ENCODE data around the gene SYT9.
"Not testable (repeated sequence)": the region's sequence is repeated elsewhere in the genome, so short reads cannot be mapped to it uniquely, and the experiment has no call there.

The SYT9 gene

DNA sequence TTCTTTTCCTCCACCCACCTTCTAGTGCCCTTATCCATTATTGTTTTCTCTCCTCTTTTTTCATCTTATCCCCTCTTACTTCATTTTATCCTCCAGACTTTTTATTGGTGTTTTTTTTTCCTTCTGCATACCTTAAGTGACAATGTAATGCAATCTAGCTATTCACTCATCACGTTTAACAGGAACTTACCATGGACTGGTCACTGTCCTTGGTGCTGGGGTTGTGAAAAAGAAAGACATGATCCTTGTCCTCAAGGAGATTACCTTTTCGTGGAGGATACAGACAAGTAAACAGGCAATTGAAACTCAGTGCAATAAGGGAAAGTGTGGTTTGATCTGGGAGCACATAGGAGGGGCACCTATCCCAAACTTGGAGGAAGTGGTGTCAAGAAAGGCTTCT lies 20.7 kb downstream of the SYT9 start:
- no peak for DNase-seq (ENCODE audit: low read depth)

- no peak for DNase-seq (ENCODE audit: low read depth)
Measured at GRCh38 chr11:7275133-7275532, 23.4 kb downstream of the SYT9 start.

DNA sequence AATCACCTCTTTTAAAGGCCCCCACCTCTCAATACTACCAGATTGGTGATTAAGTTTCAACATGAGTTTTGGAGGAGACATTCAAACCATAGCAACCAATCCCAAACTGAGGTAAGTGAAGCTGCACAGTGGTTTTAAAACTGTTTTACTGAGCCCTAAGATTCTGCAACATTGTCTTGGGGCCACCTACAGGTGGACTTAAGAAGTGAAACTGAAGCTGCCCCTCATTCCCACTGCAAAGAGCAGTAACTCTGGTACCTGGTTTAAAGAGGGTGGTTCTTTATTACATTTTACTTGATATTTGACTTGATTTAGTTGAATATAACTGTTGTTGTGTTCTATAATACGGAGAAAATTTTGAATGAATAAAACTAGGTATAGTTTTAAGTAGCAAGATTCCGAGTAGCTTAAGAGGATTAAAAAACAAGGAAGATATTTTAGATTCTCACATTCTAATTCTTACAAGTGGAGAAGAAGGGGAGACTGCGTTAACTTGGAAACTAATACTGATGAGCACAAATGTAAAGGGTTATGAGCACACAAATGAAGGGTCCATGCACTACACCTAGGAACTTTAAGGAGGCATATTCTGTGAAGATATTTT lies 26.7 kb downstream of the SYT9 start:
- DNase-seq (ENCODE audit: low read depth), result no peak

- no peak for DNase-seq (ENCODE audit: low read depth)
Measured at GRCh38 chr11:7279676-7280075, 28.0 kb downstream of the SYT9 start.

DNA sequence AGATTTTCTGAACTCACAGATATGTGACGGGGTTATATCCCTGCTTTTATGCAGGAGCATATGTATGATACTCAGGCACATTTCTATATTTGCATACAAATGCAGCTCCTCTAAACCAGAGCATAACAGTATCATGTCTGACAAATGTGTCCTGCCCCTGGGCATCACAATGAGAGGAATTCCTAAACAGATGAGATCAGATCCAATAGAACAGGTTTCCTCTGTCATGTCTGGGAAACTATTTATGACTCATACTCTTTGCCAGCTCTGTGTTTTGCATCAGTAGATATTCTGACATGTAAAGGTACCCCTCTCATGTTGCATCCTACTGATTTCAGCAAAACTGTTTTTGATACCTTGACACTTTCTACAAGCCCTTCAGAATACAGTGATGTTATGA lies 29.4 kb downstream of the SYT9 start:
- no peak for DNase-seq (ENCODE audit: low read depth)

GRCh38 chr11:7281809-7282208 lies 30.1 kb downstream of the SYT9 start:
- no peak for DNase-seq (ENCODE audit: low read depth)

DNA sequence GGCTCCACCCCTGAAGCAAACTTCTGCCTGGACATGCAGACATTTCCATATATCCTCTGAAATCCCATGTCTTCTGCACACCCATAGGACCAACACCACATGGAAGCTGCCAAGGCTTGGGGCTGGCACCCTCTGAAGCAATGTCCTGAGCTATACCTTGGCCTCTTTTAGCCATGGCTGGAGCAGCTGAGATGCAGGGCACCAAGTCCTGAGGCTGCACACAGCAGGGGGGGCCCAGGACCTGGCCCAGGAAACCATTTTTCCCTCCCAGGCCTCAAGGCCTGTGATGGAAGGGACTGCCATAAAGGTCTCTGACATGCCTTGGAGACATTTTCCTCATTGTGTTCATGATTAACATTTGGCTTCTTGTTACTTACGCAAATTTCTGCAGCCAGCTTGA lies 34.5 kb downstream of the SYT9 start:
- no peak for DNase-seq (ENCODE audit: low read depth)

DNA sequence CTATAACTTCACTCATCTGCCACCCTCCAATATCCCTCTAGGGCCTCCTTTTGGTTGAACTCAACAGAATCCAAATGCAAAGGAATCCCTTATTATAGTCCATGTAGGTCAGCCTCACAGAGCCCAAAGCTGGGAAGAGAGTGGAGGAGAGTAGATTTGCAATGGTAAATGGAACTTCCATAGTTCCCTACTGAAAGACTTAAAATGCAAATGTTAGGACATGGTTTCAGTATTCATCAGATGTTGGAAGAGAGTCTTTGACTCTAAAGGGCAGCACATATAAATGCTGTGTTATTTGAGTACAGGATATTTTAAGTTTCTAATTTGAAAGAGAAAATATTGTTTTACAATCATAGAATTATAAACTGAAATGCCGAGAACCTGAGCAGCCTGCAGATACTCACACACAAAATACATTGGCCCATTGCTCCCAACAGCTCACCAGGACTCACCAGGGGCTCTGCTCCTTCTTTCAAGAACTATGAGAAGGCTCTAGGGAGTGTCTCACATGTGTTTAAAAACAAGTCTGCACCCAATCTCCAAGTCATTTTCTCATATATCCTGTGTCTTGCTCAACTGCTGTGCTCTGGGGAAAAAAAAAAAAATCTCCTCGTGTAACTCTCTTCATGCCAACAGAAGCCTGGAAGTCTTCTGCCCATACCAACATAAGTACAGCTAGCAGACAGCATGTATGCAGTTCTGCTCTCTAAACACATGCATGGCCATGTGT lies 39.6 kb downstream of the SYT9 start:
- no peak for DNase-seq (ENCODE audit: low read depth)

- DNase-seq (ENCODE audit: low read depth), result no peak
Measured at GRCh38 chr11:7292922-7293321, 41.2 kb downstream of the SYT9 start.

- no peak for DNase-seq (ENCODE audit: low read depth)
Measured at GRCh38 chr11:7299393-7299792, 47.7 kb downstream of the SYT9 start.

- DNase-seq (ENCODE audit: low read depth), result no peak
Measured at GRCh38 chr11:7300281-7300680, 48.6 kb downstream of the SYT9 start.

- DNase-seq (ENCODE audit: low read depth), result no peak
Measured at GRCh38 chr11:7303146-7303545, 51.4 kb downstream of the SYT9 start.

DNA sequence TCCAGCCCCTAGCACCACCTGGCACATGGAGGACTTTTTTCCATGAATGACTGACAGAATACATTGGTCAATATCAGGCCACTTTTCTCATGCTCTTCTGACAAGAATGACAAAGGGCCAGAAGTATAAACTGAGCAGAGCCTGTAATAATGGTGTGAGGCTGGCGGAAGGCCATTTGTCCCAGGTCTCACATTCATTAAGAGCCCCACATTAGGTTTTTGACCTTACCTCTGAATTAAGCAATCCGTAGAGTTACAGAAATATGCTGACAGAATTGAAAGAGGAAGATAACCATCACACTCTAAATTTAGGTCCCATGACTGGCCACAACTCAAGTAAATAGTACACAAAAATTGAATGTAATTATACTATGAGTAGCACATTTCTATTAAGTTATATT lies 55.2 kb downstream of the SYT9 start:
- no peak for DNase-seq (ENCODE audit: low read depth)

DNA sequence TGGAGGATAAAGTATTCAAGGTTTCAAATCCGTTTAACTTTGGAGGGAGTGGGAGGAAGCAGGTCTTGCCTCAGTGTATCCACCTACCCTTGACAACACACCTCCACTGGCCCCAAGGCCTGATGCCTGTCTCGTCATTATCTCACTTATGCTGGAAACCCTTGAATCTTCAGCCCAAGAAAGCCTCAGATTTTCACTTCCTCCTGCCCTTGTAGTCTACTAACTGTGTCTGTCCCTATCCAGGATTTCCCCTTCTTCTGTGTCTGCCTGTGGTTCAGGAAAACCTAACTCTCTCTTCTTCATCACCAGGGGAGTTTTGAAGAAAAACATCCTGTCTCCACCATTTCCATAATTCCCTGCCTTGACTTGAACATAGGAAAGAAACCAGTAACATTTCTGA lies 56.1 kb downstream of the SYT9 start:
- DNase-seq (ENCODE audit: low read depth), result no peak

GRCh38 chr11:7311903-7312302 lies 60.2 kb downstream of the SYT9 start:
- no peak for DNase-seq (ENCODE audit: low read depth)

- no peak for DNase-seq (ENCODE audit: low read depth)
Measured at GRCh38 chr11:7314811-7315604, 63.3 kb downstream of the SYT9 start.

- DNase-seq (ENCODE audit: low read depth), result no peak
Measured at GRCh38 chr11:7319501-7319900, 67.8 kb downstream of the SYT9 start.

DNA sequence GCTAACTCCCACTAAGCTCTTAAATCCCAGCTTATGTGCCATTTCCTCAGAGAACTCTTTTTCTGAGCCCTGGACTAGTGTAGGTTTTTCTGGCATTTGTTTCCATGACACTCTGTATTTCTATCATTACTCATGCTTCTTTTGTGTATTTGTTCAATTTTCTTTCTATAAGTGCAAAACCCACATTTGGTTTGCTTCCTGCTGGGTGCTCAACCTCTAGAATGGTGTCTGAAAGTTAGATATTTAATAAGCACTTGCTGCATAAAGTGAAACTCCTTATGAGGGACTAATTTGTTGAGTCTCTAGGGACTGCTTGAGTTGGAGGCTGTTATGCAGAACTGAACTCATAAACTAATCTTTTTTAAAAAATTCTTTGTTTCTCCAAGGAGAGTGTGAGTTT lies 68.6 kb downstream of the SYT9 start:
- no peak for DNase-seq (ENCODE audit: low read depth)

GRCh38 chr11:7321473-7322450 lies 70.1 kb downstream of the SYT9 start:
- DNase-seq (ENCODE audit: low read depth), result no peak

DNA sequence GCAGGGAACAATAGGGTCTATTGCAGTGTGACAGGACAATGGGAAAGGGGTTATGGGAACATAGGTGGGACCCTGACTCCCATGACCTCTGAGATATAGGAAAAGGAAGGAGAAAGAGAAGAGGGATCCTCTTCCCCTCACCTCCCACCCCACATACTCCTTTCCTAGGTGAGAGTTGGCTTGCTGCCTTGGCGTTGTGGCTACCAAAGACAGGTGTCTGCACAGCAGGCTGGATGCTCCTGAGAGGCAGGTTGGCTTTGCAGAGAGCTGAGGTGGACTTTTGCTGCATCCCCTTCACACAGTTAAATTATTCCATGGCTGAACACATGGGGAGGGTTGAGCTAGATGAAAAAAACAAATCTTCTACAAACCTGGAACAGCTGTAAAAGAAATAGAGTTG lies 80.7 kb downstream of the SYT9 start:
- DNase-seq (ENCODE audit: low read depth), result no peak

DNA sequence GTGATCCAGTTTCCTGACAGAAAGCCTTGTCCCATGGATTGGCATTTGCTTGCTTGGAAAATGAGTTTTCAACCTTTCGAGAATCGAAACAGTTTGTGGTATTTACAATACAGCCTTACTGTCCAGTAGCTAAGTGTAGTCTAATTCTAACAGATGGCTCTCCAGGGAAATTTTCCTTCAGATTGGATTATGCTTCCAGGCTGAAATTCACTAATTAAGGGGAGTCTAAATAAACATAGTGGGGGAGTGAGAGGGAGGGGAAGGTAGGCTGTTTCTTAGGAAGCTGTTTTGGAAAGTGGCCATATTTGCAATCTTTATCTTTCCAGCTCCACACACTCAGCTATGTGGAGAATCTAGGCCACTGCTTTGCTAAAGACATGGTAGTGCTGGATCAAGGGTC lies 81.3 kb downstream of the SYT9 start:
- DNase-seq (ENCODE audit: low read depth), result no peak

GRCh38 chr11:7335442-7335841 lies 83.7 kb downstream of the SYT9 start:
- DNase-seq (ENCODE audit: low read depth), result not testable (repeated sequence)
